ENCODE results near the gene BABAM1.
A peak's percentile ranks its signal among the peaks of the same experiment; 100 is the strongest.

The BABAM1 gene

DNA sequence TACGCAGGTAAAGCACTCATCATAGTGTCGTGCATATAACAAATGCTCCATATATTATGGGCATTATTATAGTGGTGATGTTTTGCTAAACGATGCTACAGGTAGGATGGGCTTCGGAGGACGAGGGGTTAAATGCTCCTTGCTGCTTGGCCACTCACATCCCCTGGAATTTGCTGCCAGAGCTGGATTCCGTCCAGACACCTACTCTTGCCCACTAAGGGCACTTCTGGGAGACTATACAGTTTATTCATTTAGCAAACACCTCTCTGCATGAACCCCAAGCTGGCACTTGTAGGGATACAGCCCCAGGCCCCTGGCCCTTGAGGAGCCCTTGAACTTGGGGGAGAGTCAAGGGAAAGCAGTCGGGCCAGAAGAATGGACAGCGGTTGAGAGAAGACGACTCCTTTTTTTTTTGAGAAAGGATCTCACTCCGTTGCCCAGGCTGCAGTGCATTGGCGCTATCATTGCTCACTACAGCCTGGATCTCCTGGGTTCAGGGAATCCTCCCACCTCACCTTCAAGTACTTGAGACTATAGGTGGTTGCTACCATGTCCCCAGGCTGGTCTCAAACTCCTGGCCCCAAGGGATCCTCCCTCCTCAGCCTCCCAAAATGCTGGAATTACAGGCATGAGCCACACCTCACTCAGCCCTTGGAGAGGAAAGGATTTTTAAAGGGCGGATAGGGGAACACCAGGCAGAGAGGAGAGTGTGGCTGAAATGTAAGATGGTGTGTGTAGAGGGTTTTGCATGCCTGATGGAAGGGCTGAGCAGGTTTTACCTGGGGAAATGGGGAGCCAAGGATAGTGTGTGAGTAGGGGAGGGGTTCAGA, 37.4 kb downstream of the BABAM1 start:
- DNase-seq, result no peak

DNA sequence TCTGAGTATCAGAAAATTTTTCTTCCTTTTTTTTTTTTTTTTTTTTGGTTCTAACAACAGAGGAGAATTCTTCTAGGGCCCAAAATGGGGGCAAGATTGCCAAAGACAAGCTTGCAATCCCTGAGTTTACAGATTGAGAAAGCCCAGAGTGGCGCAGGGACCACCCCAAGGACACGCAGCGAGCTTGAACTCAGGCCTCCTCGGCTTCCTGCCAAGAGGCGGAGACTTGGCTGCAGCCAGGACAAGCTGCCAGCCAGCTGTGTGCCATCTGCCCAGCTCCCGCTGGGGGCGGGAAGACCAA, 37.9 kb downstream of the BABAM1 start:
- no peak for DNase-seq

DNA sequence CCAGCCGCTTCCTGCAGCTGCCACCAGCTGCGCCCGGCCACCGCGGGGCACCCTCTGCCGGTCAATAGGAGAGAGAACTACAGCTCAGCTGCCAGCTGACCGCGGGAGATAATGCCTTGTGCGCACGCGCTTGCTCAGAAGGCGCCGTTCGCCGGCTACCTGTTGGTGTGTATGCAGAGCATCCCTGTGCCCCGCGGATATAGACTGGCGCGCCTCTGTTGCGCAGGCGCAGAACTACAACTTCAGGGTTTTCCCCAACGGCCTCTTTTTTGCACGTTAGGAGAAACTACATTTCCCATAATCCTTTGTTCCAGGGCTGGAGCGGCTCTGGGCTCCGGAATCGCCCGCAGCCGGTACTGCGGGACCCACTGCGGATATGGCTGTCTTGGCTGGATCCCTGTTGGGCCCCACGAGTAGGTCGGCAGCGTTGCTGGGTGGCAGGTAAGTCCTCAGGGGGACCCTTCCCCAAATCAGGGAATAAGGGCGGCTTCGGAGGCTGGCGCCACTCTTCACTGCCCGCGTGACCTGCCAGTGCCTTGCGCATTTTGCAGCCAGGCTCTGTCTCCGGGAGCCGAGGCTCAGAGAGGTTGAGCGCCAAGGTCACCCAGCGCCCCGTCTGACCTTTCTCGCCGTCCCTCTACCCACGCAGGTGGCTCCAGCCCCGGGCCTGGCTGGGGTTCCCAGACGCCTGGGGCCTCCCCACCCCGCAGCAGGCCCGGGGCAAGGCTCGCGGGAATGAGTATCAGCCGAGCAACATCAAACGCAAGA, 38.5 kb downstream of the BABAM1 start, which contains the start of gene MRPL34:
TSS of gene MRPL34 (plus strand) at position 356 of the 768 bp plus-strand sequence. CDS start at position 377, 21 bp downstream.
- DNase-seq, result peak; percentile 94

GRCh38 chr19:17306285-17306714, 39.1 kb downstream of the BABAM1 start:
- no peak for DNase-seq

DNA sequence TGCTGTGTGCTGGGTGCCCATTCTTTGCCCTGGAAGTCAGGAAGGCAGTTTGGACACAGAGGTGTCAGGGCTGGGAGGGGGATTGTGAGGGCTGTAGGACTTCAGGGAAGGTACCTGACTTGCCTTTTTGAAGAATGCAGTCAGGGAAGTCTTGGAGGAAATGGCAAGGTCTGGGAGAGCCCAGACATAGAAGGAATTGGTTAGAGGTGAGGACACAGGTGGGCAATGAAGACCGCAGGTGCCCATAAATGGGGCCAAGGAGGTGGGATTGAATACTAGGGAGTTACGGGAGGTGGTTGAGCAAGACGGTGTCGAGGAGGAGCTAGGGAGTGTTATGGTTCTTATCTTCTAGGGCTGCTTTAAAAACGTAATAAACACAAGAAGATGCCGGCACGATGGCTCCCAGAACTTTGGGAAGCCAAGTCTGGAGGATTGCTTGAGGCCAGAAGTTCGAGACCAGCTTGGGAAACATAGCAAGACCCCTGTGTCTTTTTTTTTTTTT, 40.7 kb downstream of the BABAM1 start:
- no peak for DNase-seq

DNA sequence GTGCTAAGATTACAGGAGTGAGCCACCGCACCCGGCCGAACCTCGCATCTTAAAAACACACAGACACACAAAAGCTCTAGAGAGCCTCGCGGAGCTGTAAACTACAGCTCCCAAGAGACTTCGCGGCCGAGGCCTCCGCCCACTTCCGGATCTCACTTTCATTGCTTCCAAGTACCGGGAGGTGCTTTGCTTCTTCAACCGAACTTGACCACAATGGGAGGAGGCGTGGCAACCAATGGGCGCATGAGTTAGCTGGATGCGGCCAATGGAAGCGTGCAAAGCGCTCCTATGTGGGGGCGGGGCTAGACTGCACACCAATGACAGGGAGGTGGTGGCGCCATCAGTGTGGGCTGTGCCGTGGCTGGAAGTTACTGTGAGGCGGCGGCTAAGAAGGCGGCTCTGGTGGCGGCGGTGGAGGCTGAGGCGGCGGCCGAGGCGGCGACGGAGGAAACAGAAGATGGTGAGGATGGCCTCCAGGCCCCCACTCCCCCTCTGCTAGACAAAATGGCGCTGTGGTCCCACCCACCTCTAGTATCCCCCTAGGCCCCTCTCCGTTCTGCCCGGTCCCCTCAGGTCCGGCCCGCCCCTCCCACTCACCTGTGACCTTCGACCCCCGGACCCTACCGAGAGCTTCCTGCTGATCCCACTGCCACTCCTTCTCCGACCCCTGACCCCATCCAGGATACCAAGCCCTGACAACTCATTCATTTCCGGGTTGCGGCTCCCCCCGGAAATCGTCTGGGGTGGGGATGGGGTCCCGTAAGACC, 42.1 kb downstream of the BABAM1 start, which contains the start of gene DDA1:
TSS of gene DDA1 (plus strand) at position 366 of the 767 bp plus-strand sequence. CDS start at position 458, 92 bp downstream.
- peak; percentile 100 for DNase-seq

DNA sequence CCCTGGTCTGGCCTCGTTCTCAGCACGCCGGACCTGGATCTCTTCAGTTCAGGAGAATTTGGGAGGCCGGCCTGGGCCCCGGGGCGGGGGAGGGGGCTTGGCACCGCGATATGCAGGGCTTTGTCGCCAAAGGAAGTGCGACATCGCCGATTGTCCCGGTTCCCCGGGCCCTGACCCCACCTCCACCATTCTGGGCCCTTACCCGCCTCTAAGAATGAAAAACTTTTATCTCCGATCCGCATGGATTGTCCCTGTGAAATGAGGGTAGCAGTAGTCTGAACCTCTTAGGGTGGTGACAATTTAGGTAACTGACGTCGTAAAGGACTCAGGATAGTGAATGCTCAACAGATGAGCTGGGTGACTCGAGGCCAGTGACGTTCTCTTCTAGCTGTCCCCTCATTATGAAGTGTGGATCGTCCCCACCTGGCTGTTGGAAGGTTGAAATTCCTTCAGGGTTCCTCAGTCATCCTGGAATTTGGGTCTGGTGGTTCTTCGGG, 42.8 kb downstream of the BABAM1 start:
- DNase-seq, result no peak

GRCh38 chr19:17311455-17312188, 44.4 kb downstream of the BABAM1 start:
- peak; percentile 41 for DNase-seq

DNA sequence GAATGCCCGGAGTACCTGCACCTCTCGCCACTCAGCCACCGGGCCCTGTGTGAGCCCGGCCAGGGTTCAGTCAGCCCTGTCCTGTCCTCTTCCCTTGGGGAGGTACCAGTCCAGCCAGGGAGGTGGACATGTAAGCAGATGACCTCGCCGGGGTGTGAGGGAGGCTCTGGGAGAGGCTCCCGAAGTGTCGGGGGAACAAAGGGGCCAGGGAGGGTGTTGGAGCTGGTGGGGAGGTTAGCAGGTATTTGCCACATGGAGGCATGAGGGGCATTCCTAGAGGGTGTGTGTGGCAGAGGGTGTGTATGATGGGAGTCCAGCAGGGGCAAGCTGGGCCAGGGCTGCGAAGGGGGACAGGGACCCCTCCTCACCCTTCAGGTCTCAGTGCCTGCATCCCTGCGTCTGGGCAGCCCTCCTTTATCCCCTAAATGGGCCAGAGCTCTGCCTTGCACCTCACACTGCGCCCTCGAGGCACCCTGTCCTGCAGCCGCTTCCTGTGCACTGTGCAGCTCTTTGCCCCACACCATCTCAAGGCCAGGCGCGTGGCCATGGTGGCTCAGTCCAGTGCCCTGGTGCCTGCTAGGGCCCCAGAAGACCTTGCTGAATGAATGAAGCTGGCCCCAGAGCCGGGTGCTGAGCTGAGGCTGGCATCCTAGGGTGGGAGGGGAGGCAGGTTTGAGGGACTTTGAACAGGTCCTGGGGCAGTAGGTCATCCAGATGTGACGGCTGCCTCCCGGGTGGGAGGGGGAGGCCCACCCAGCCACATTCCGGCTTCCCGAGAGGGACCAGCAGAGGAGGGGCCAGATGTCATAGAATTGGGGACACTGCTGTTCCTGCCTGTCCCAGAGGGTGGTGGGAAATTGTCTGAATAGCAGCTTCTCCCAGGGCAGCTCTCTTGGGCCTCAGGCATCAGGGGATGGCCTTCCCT, 45.2 kb downstream of the BABAM1 start:
- no peak for DNase-seq

GRCh38 chr19:17314007-17314593, 46.9 kb downstream of the BABAM1 start:
- no peak for DNase-seq

- DNase-seq, result no peak
Measured at GRCh38 chr19:17318966-17319365, 51.7 kb downstream of the BABAM1 start.

DNA sequence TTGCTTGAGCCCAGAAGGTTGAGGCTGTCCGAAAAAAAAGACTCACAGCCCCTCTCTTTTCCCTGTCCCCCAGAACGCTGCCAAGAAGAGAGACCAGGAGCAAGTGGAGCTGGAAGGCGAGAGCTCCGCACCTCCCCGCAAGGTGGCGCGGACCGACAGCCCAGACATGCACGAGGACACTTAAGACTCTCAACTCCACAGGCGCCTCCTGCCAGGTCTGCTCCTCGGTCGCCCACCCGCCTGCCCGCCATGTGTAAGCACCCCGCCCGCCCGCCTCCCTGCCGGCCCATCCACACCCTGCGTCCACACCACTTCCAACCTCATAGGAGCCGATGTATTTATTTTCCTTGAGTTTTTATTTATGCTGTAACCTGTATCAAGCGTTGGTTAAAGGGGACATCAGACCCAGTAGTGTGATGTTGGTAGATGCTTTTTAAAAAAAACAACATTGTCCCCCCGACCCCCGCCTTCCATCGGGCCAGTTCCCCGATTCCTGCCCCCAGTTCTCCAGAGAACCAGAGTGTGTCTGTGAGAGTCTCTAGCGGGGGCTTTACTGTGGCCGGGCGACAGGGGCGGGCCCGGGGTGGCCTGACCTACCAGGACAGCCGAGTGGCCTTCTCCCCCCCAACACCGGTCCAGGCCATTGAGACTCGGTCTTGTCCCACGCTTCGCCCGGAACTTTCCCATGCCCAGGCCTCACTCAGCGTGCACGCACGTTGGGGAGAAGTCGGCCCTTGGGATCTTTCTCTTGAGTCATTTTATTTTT, 52.4 kb downstream of the BABAM1 start:
- DNase-seq, result no peak

DNA sequence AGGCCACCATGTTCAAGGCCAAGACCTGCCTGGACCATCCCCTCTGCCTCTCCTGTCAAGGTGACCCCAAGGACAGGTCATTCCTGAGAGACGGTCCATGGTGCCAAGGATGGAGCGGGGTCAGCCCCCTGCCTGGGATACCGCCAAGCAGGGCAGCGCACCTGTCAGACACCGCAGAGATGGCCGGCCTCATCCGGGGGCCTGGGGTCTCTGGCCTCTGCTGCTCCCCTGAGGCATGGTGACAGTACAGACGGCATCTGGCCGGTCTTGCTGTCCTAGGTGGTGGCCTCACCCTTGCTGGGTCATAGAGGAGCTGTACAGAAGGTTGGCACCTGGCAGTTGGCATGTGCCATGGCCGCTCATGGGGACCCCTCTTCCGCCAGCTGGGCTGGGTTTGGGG, 53.2 kb downstream of the BABAM1 start:
- no peak for DNase-seq

DNA sequence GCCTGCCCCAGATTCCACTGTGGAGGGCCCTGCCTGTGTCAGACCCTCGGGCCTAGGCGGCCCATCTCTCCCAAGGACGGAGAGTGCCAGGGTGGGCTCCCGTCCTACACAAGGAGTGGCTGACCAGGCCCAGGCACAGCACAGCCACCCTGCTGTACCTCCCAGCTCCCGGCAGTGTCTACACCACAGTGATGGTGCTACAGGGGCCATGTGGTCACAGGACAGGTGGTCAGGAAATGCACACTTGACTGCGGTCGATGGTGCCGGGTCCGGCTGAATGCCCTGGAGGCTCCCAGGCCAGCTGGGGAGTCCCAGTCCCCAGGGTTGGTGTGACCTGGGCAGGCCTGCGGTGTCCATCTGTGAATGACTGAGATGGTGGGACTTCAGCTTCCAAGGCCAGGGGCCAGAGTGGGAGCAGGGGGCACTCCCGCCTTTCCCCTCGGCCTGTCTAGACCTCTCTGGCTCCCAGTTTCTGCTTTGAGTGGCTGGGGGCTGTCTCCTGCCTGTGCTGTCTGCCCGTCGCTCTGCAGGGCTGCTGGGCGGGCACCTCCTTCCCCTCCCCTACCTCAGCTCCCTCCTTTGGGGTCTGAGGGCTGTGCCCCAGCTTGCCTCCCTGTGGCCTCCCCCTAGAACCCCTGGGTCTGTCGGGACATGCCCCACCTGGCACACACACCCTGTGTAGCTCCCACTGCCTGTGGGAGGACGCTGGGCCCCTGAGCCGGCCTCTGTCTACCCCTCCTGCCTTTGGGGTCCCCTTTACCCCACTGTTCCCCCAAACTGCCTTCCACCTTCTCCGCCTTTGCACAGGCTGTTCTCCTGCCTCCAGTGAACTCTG, 54.6 kb downstream of the BABAM1 start:
- no peak for DNase-seq

GRCh38 chr19:17322854-17323253, 55.6 kb downstream of the BABAM1 start:
- DNase-seq, result no peak

DNA sequence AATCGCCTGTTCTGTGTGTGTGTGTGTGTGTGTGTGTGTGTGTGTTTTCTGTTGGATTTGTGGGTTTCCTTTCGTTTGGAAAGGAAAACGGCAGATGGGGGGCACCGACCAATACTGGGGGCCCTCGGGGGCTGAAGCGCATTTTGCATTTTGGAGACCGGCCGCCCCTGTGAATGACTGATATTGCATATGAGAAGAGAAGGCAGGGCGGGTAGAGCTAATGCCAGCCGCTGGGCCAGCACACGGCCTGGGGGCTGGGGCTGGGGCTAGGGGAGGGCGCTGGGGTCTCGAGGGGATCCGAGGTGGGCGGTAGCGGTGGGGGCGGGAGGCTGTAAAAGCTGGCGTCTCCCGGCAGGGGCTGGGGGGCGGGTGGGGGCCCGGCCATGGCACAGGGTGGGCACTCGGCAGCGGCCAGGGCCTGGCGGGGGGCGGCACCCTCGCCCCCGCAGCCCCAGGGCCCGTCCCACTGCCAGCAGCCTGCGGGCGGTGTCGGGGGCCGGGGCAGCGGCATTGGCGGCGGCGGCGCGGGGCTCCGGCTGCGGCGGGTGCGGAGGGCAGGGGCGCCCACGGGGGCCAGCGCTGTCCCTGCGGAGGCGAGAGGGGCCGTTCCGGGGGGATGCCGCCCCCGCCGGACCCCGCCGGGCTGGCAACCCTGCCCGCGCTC, 56.2 kb downstream of the BABAM1 start:
- DNase-seq, result no peak

- DNase-seq, result no peak
Measured at GRCh38 chr19:17323964-17324332, 56.7 kb downstream of the BABAM1 start.

DNA sequence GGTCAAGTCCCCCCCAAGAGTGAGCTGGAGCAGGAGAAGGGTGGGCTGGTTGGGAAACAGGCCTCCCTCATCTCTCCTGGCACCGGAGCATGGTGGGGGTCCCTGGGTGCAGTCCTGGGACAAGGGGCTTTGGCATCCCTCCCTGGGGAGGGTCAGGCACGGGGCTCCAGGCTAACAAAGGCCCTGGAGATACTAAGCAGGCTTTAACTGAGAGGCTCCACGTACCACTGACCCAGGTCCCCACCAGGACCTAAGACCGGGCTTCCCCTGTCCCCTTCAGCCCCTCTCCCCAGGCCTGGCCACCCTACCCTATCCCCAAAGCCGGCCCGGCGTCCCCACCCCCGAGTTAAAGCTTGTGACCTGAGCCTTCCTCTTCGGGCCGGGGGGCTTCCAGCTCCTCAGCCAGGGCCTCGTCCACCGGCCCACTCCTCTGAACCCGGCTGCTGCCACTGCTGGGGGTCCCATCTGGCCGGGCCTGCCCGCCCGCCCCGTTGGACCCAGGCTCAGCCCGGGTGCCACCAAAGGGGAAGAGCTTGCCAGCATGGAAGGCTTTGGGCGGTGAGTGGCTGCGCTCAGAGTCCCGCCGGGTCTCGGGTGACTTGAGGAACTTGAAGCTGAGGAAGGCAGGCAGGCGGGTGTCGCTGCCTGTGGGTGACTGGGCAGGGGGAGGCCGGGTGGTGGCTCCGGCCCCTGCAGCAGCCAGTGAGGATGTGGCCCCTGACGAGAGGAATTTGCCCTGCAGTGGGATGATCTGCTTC, 57.3 kb downstream of the BABAM1 start:
- no peak for DNase-seq

Measured in amniotic stem cell (primary cell).